SK-N-SH (cell line): Measurements from ENCODE around the gene GOLGA8A.
"Not testable (repeated sequence)": the region's sequence is repeated elsewhere in the genome, so short reads cannot be mapped to it uniquely, and the experiment has no call there.

Source experiments
- CHD2 ChIP-seq: fragments of 150-350 bp; IDR thresholded peaks from 2 replicates; pipeline ENCODE4 v1.6.1; 2018; ENCODE audit warnings: low read length; ENCODE audit not compliant: partially characterized antibody
- CTCF ChIP-seq: fragments of 200-600 bp; sonication (generic); IDR thresholded peaks from 2 replicates; pipeline ENCODE4 v1.6.1; 2017; ENCODE audit warnings: antibody characterized with exemption, mild to moderate bottlenecking, moderate library complexity
- ELF1 ChIP-seq: IDR thresholded peaks from 2 replicates; pipeline ENCODE4 v1.4.0; 2012
- FOXM1 ChIP-seq: IDR thresholded peaks from 2 replicates; pipeline ENCODE4 v1.4.0; 2012; ENCODE audit warnings: low read depth, mild to moderate bottlenecking
- JUND ChIP-seq: IDR thresholded peaks from 2 replicates; pipeline ENCODE4 v1.4.0; 2012
- NFIC ChIP-seq: IDR thresholded peaks from 2 replicates; pipeline ENCODE4 v1.4.0; 2012; ENCODE audit warnings: borderline replicate concordance
- POLR2AphosphoS5 ChIP-seq: IDR thresholded peaks from 2 replicates; pipeline ENCODE4 v1.6.1; 2012; ENCODE audit warnings: low read depth, low read length
- RAD21 ChIP-seq: IDR thresholded peaks from 2 replicates; pipeline ENCODE4 v1.6.1; 2012; ENCODE audit warnings: mild to moderate bottlenecking, low read length
- REST ChIP-seq: IDR thresholded peaks from 2 replicates; pipeline ENCODE4 v1.6.1; 2012; ENCODE audit warnings: mild to moderate bottlenecking, low read depth, low read length, moderate library complexity
- TAF1 ChIP-seq: IDR thresholded peaks from 2 replicates; pipeline ENCODE4 v1.6.1; 2012; ENCODE audit warnings: low read depth, mild to moderate bottlenecking, low read length, moderate library complexity, borderline replicate concordance
- TCF12 ChIP-seq: IDR thresholded peaks from 2 replicates; pipeline ENCODE4 v1.4.0; 2012
- TF ChIP-seq, protein P1 (sequence below): IDR thresholded peaks from 2 replicates; pipeline ENCODE4 v1.4.0; 2012; ENCODE audit warnings: low read depth, borderline replicate concordance
- TF ChIP-seq, protein P2 (sequence below): IDR thresholded peaks from 2 replicates; pipeline ENCODE4 v1.4.0; 2012; ENCODE audit warnings: low read depth

DNA sequence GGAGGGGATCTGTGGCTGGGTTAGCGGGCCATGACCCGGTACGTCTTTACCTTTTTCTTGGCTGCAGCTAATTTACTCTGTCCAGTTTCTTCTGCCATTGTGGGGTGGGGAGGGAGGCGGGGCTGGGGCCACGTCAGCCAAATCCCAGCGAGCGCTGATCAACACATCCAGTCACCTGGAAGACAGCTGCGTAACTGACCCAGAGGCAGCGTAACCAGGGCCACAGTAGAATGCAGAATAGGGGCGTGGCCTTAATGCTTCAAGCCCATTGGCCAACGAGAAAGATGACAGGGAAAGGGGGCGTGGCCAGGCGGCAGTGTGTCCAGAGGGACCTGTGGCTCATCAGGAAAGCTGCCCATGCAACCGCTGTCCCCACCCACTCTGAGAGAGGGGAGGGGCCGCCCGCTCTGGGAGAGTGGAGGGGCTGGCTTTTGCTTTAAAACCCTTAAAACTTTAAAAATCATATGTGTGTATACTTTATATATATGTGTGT is 48.0 kb downstream of the GOLGA8A start:
- TF ChIP-seq CTCF, RAD21, NFIC, CHD2, TCF12, FOXM1, ELF1, REST, TAF1, JUND, POLR2AphosphoS5: not testable (repeated sequence)
- TF ChIP-seq, protein P1, sequence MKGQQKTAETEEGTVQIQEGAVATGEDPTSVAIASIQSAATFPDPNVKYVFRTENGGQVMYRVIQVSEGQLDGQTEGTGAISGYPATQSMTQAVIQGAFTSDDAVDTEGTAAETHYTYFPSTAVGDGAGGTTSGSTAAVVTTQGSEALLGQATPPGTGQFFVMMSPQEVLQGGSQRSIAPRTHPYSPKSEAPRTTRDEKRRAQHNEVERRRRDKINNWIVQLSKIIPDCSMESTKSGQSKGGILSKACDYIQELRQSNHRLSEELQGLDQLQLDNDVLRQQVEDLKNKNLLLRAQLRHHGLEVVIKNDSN = not testable (repeated sequence)
- TF ChIP-seq, protein P2, sequence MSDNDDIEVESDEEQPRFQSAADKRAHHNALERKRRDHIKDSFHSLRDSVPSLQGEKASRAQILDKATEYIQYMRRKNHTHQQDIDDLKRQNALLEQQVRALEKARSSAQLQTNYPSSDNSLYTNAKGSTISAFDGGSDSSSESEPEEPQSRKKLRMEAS = not testable (repeated sequence)
